ENCODE results near the gene PLCB2. TPM values are rescaled to one million over a fixed set of nuclear protein-coding genes. Genes with fewer than 3 reads are reported as not detected.
A peak's percentile ranks its signal among the peaks of the same experiment; 100 is the strongest.

Gene PLCB2
- total and polyA plus RNA-seq, 9 of the 15 experiments (the other 6 are each of a cell fraction or from before 2014, with no cell fraction given): 0.37 to 12.3 (median 8.0) TPM

GRCh38 chr15:40290918-40291574 lies 16.7 kb downstream of the PLCB2 start (continued):
- TF ChIP-seq HINFP (tag; conservative IDR thresholded peaks at IDR 0.05; ENCODE audit: low read depth) (no peak), NRF1 (conservative IDR thresholded peaks at IDR 0.05 in 1 of 2, IDR thresholded peaks at IDR 0.05 in 1 of 2) (peak; percentile 65 to 71; a peak in 3 of 4 replicates), RBM17 (IDR thresholded peaks at IDR 0.05; ENCODE audit: borderline replicate concordance, low read depth, low read length) (no peak), ZNF212 (CRISPR knock-in tag; IDR thresholded peaks at IDR 0.05) (no peak), E2F6 (IDR thresholded peaks at IDR 0.05; ENCODE audit: borderline replicate concordance in 1 of 2, extremely low read depth in 1 of 2, insufficient read depth in 1 of 2, insufficient read length in 1 of 2, low read depth in 1 of 2, low read length in 1 of 2, poor library complexity in 1 of 2, severe bottlenecking in 1 of 2) (peak; percentile 84 to 87), CGGBP1 (CRISPR knock-in tag; IDR thresholded peaks at IDR 0.05) (no peak), ZFX (CRISPR knock-in tag; IDR thresholded peaks at IDR 0.05) (peak; percentile 88), SLC30A9 (CRISPR knock-in tag; IDR thresholded peaks at IDR 0.05) (no peak), ZNF740 (CRISPR knock-in tag; IDR thresholded peaks at IDR 0.05) (no peak), ZNF740 (tag; IDR thresholded peaks at IDR 0.05) (no peak), MTA3 (IDR thresholded peaks at IDR 0.05; ENCODE audit: borderline replicate concordance) (peak; percentile 58; the same call in 1 of the 2 replicates), ZBTB43 (CRISPR knock-in tag; IDR thresholded peaks at IDR 0.05) (no peak), RBM14 (IDR thresholded peaks at IDR 0.05; ENCODE audit: borderline replicate concordance, insufficient read depth, low read depth, low read length) (no peak), SREBF2 (CRISPR knock-in tag; IDR thresholded peaks at IDR 0.05) (no peak), CTBP1 (IDR thresholded peaks at IDR 0.05; ENCODE audit: borderline replicate concordance) (peak; percentile 75; the same call in 1 of the 2 replicates), ATF3 (IDR thresholded peaks at IDR 0.05) (no peak), ATF3 (CRISPR knock-in tag; conservative IDR thresholded peaks at IDR 0.05) (no peak), SMAD3 (CRISPR knock-in tag; conservative IDR thresholded peaks at IDR 0.05) (no peak), THAP7 (CRISPR knock-in tag; IDR thresholded peaks at IDR 0.05) (no peak), SAP30 (IDR thresholded peaks at IDR 0.05; ENCODE audit: borderline replicate concordance, insufficient read depth, low read depth, low read length, poor library complexity, severe bottlenecking) (no peak)
